Measurements from ENCODE around the gene GUCA1C.

The GUCA1C gene, protein sequence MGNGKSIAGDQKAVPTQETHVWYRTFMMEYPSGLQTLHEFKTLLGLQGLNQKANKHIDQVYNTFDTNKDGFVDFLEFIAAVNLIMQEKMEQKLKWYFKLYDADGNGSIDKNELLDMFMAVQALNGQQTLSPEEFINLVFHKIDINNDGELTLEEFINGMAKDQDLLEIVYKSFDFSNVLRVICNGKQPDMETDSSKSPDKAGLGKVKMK

DNA sequence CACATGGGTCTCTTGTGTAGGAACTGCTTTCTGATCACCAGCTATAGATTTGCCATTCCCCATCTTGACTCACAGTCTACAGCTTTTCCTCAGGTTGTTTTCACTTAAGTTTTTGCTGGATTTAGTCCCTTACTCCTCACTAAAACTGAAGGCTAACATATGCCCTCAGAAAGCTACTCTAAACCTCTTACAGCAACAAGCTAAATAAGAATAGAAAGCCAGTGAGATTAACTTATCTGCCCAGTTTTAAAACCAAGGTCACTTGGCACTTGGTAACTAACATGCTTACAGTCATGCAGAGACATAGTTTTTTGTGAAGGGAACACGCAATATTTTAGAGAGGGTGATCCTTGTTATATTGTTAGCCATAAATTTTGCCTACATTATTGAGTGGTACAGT is at the start of gene GUCA1C:
Gene GUCA1C, minus strand, starts transcription at position 180 of the 400 bp plus-strand sequence. Its CDS starts 117 bp downstream, at position 63.
- Histone ChIP-seq H3K4me1 (ENCODE audit: control insufficient read depth in 5 of 5, insufficient read depth in 5 of 5, low read length in 5 of 5) (no peaks in the 10 kb centered on the region), H3K36me3 (ENCODE audit: control insufficient read depth in 5 of 5, insufficient read depth in 5 of 5, low read length in 5 of 5) (no peaks in the 10 kb centered on the region), H3K9me3 (ENCODE audit: control insufficient read depth in 5 of 5, low read length in 5 of 5) (no peaks in the 10 kb centered on the region), H3K4me3 (ENCODE audit: low read depth in 1 of 5, low read length in 5 of 5) (no peak within 1 kb of the TSS), H3K9ac (ENCODE audit: low read length in 5 of 5) (no peak within 1 kb of the TSS), H3K27ac (ENCODE audit: low read depth, low read length) (no peak within 1 kb of the TSS), H3K27me3 (ENCODE audit: control insufficient read depth in 5 of 5, insufficient read depth in 4 of 5, low read length in 5 of 5) (no peaks in the 10 kb centered on the region)

DNA sequence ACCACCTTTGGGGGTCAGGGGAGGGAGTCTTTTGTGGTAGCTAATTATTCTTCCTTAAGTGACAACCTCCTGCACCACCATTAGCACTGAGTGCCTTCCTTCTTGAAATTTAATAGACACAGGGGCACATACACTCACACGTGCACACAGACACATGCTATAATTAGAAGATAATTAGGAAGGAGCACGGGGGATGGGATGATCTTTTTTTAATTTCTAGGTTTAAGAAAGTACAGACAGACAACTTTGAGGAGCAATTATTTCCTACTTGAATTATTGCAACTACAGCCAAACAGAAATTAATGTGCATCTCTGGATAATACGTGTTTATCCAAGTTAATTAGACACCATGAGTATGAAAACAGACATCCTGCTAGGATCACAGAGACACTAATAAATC is 44.8 kb upstream of the GUCA1C start:
- Histone ChIP-seq H3K9ac (ENCODE audit: low read length in 5 of 5) (no peak overlapping the region), H3K4me1 (ENCODE audit: control insufficient read depth in 5 of 5, insufficient read depth in 5 of 5, low read length in 5 of 5) (no peaks in the 10 kb centered on the region), H3K4me3 (ENCODE audit: low read depth in 1 of 5, low read length in 5 of 5) (no peak overlapping the region), H3K36me3 (ENCODE audit: control insufficient read depth in 5 of 5, insufficient read depth in 5 of 5, low read length in 5 of 5) (no peaks in the 10 kb centered on the region), H3K27me3 (ENCODE audit: control insufficient read depth in 5 of 5, insufficient read depth in 4 of 5, low read length in 5 of 5) (no peaks in the 10 kb centered on the region), H3K9me3 (ENCODE audit: control insufficient read depth in 5 of 5, low read length in 5 of 5) (no peaks in the 10 kb centered on the region), H3K27ac (ENCODE audit: low read depth, low read length) (no peak overlapping the region)

DNA sequence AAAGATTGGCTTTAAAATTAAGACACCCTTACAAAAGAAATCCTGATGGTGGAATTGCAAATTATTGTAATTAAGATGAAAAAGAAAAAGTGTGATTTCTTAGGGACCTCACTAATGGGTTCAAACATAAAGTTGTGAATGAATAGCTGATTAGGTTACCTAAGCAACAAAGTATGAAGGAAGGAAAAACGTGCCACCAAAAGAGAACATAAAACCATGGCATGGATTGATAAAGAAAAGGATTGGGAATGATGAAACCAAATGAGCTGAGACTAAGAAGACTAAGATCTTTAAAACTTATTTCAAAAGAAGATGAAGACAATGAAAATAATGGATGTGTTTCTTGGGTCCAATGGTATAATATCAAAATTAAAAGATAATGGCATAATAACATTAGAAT is 32.2 kb upstream of the GUCA1C start:
- Histone ChIP-seq H3K9ac (ENCODE audit: low read length in 5 of 5) (no peak overlapping the region), H3K4me3 (ENCODE audit: low read depth in 1 of 5, low read length in 5 of 5) (no peak overlapping the region), H3K36me3 (ENCODE audit: control insufficient read depth in 5 of 5, insufficient read depth in 5 of 5, low read length in 5 of 5) (no peaks in the 10 kb centered on the region), H3K27ac (ENCODE audit: low read depth, low read length) (no peak overlapping the region), H3K9me3 (ENCODE audit: control insufficient read depth in 5 of 5, low read length in 5 of 5) (no peaks in the 10 kb centered on the region), H3K4me1 (ENCODE audit: control insufficient read depth in 5 of 5, insufficient read depth in 5 of 5, low read length in 5 of 5) (no peaks in the 10 kb centered on the region), H3K27me3 (ENCODE audit: control insufficient read depth in 5 of 5, insufficient read depth in 4 of 5, low read length in 5 of 5) (no peaks in the 10 kb centered on the region)

DNA sequence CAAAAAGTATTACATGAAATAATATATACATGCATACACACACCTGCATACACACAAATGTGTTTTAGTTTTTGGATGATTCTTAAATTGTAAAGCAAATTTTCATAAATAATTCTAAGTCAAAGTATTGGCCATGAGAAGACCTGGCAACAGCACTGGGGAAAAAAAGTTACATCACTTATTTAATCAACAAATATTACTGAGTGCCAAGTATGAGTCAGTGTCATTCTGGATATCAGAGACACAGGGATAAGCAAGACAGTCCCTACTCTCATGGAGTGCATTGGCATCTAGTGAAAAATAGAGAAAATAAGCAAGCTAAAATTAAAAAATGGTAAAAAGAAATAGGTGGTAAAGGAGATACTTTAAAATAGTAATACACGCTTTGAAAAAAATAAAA is 29.4 kb upstream of the GUCA1C start:
- H3K27ac ChIP-seq (ENCODE audit: low read depth, low read length): no peak overlapping the region
- no peak overlapping the region for H3K9ac ChIP-seq (ENCODE audit: low read length in 5 of 5)
- no peaks in the 10 kb centered on the region for H3K27me3 ChIP-seq (ENCODE audit: control insufficient read depth in 5 of 5, insufficient read depth in 4 of 5, low read length in 5 of 5)
- no peak overlapping the region for H3K4me3 ChIP-seq (ENCODE audit: low read depth in 1 of 5, low read length in 5 of 5)
- peaks cover 0 to 3% (median 0%) of the 10 kb centered on the region in 5 donors for H3K4me1 ChIP-seq (ENCODE audit: control insufficient read depth in 5 of 5, insufficient read depth in 5 of 5, low read length in 5 of 5)
- no peaks in the 10 kb centered on the region for H3K9me3 ChIP-seq (ENCODE audit: control insufficient read depth in 5 of 5, low read length in 5 of 5)
- H3K36me3 ChIP-seq (ENCODE audit: control insufficient read depth in 5 of 5, insufficient read depth in 5 of 5, low read length in 5 of 5): no peaks in the 10 kb centered on the region

DNA sequence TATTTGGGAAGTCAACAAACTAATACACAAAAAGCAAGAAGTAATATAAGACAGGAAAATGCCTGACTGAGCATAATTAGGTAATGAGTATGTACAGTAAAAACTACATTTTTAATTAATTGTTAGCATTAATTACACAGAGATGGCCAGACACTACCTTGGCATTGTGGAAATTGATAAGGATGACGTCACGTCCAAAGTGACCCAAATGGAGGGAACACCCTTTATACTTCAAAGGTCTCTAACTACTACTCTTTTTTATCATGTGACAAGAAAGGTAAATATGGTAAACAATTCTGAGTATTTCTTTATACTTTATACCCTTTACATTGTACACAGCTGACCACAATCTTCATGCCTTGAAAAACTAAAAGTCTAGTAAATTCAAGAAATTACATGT is 22.4 kb upstream of the GUCA1C start:
- no peak overlapping the region for H3K27ac ChIP-seq (ENCODE audit: low read depth, low read length)
- no peaks in the 10 kb centered on the region for H3K27me3 ChIP-seq (ENCODE audit: control insufficient read depth in 5 of 5, insufficient read depth in 4 of 5, low read length in 5 of 5)
- H3K4me3 ChIP-seq (ENCODE audit: low read depth in 1 of 5, low read length in 5 of 5): no peak overlapping the region
- no peaks in the 10 kb centered on the region for H3K9me3 ChIP-seq (ENCODE audit: control insufficient read depth in 5 of 5, low read length in 5 of 5)
- H3K36me3 ChIP-seq (ENCODE audit: control insufficient read depth in 5 of 5, insufficient read depth in 5 of 5, low read length in 5 of 5): no peaks in the 10 kb centered on the region
- H3K4me1 ChIP-seq (ENCODE audit: control insufficient read depth in 5 of 5, insufficient read depth in 5 of 5, low read length in 5 of 5): peaks cover 0 to 4% (median 0%) of the 10 kb centered on the region in 5 donors
- H3K9ac ChIP-seq (ENCODE audit: low read length in 5 of 5): no peak overlapping the region

DNA sequence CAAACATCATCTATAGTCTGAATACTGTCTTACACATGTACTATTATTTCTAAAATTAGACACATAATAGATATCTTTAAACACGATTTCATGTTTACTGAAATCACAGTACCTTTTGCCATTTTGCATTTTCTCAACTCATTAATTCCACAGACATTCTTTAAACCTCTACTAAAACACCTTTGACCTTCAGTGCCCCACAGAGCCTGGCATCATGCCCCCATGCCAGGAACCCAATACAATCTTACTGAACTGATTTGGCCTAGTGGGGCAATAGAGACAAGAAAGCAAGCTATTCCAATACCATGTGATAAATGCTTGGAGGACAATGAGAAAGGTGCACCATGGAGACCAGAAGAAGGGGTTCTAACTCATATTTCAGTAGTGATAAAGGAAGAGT is 19.3 kb upstream of the GUCA1C start:
- Histone ChIP-seq H3K9ac (ENCODE audit: low read length in 5 of 5) (no peak overlapping the region), H3K27me3 (ENCODE audit: control insufficient read depth in 5 of 5, insufficient read depth in 4 of 5, low read length in 5 of 5) (no peaks in the 10 kb centered on the region), H3K4me3 (ENCODE audit: low read depth in 1 of 5, low read length in 5 of 5) (no peak overlapping the region), H3K9me3 (ENCODE audit: control insufficient read depth in 5 of 5, low read length in 5 of 5) (no peaks in the 10 kb centered on the region), H3K4me1 (ENCODE audit: control insufficient read depth in 5 of 5, insufficient read depth in 5 of 5, low read length in 5 of 5) (peaks cover 0 to under 1% (median 0%) of the 10 kb centered on the region in 5 donors), H3K36me3 (ENCODE audit: control insufficient read depth in 5 of 5, insufficient read depth in 5 of 5, low read length in 5 of 5) (no peaks in the 10 kb centered on the region), H3K27ac (ENCODE audit: low read depth, low read length) (no peak overlapping the region)

DNA sequence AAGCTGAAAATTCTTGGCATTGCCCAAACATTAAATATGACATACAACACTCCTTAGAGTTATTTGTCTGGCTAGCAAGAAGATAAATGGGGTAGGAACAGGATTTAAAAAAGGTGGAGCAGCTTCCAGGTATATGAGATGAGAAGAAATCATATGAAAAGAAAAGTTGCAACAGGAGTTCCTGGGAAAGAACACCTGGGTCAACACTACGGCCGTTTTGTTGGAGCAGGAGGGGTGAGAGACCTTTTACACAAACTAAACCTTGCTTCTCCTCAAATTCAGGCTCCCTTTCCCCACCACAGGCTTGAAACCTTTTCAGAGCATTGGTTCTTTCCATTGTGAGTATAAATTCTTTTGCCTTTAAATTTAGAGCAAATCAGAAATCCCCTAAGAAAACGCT is 18.8 kb upstream of the GUCA1C start:
- no peak overlapping the region for H3K27ac ChIP-seq (ENCODE audit: low read depth, low read length)
- no peak overlapping the region for H3K9ac ChIP-seq (ENCODE audit: low read length in 5 of 5)
- no peaks in the 10 kb centered on the region for H3K36me3 ChIP-seq (ENCODE audit: control insufficient read depth in 5 of 5, insufficient read depth in 5 of 5, low read length in 5 of 5)
- no peak overlapping the region for H3K4me3 ChIP-seq (ENCODE audit: low read depth in 1 of 5, low read length in 5 of 5)
- no peaks in the 10 kb centered on the region for H3K4me1 ChIP-seq (ENCODE audit: control insufficient read depth in 5 of 5, insufficient read depth in 5 of 5, low read length in 5 of 5)
- H3K27me3 ChIP-seq (ENCODE audit: control insufficient read depth in 5 of 5, insufficient read depth in 4 of 5, low read length in 5 of 5): no peaks in the 10 kb centered on the region
- H3K9me3 ChIP-seq (ENCODE audit: control insufficient read depth in 5 of 5, low read length in 5 of 5): no peaks in the 10 kb centered on the region

DNA sequence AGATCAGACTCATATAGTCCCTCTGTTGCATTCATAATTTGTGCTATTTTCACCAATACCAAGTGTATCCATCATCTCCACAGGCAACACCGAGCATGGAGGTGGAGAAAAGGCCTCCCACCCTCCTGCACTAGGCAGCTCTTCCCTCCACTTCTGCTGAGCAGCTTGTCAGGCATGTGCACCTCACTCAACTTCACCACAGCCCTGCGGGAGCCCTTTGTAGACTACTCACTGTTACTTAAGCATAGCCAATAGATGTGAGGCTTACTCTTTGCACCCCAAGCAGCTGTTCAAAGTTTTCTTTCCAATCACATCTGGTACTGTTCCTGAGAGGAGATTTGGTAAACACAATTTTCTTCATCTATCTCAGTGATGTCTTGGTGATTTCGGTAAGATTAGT is 16.9 kb upstream of the GUCA1C start:
- no peak overlapping the region for H3K4me3 ChIP-seq (ENCODE audit: low read depth in 1 of 5, low read length in 5 of 5)
- H3K36me3 ChIP-seq (ENCODE audit: control insufficient read depth in 5 of 5, insufficient read depth in 5 of 5, low read length in 5 of 5): no peaks in the 10 kb centered on the region
- no peak overlapping the region for H3K27ac ChIP-seq (ENCODE audit: low read depth, low read length)
- no peaks in the 10 kb centered on the region for H3K9me3 ChIP-seq (ENCODE audit: control insufficient read depth in 5 of 5, low read length in 5 of 5)
- H3K9ac ChIP-seq (ENCODE audit: low read length in 5 of 5): no peak overlapping the region
- no peaks in the 10 kb centered on the region for H3K27me3 ChIP-seq (ENCODE audit: control insufficient read depth in 5 of 5, insufficient read depth in 4 of 5, low read length in 5 of 5)
- no peaks in the 10 kb centered on the region for H3K4me1 ChIP-seq (ENCODE audit: control insufficient read depth in 5 of 5, insufficient read depth in 5 of 5, low read length in 5 of 5)

DNA sequence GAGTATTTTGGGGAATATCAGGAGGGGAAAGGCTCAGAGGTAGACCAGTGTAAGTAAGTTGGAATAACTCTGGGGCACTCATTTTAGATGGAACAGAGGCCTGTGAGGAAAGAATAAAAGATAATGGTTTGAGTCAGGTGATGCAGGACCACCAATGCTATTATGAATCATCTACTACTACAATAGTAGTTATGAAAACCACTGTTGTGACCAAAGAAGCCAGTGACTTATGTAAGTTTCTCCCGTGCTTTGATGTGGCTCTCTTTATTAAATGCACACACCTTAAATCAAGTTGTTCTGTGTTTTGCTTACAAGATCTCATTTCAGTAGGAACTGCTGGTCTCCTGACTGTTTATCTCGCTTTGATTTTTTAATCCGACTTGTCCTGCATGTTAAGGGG is 13.1 kb upstream of the GUCA1C start:
- H3K27ac ChIP-seq (ENCODE audit: low read depth, low read length): no peak overlapping the region
- H3K4me3 ChIP-seq (ENCODE audit: low read depth in 1 of 5, low read length in 5 of 5): no peak overlapping the region
- H3K4me1 ChIP-seq (ENCODE audit: control insufficient read depth in 5 of 5, insufficient read depth in 5 of 5, low read length in 5 of 5): no peaks in the 10 kb centered on the region
- H3K36me3 ChIP-seq (ENCODE audit: control insufficient read depth in 5 of 5, insufficient read depth in 5 of 5, low read length in 5 of 5): no peaks in the 10 kb centered on the region
- no peak overlapping the region for H3K9ac ChIP-seq (ENCODE audit: low read length in 5 of 5)
- no peaks in the 10 kb centered on the region for H3K27me3 ChIP-seq (ENCODE audit: control insufficient read depth in 5 of 5, insufficient read depth in 4 of 5, low read length in 5 of 5)
- no peaks in the 10 kb centered on the region for H3K9me3 ChIP-seq (ENCODE audit: control insufficient read depth in 5 of 5, low read length in 5 of 5)

DNA sequence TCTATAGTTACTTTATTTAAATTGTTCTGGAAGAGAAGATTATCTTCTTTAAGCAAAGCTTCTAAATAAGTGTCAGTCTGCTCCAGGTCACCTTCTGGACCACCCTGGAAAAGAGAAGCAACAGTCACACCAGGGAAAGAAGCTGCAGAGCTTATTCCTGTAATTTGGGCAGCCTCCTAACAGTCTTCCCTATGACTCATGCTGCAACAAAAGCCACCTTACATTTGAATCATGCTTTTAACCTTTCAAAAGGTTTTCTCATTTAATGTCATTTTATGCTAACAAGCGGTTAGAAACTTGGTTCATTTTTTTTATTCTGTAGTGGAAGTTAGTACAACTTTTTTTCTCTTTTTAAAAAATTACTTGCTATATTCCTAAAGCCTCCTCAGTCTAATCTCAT is 5.3 kb upstream of the GUCA1C start:
- no peak overlapping the region for H3K27ac ChIP-seq (ENCODE audit: low read depth, low read length)
- H3K9me3 ChIP-seq (ENCODE audit: control insufficient read depth in 5 of 5, low read length in 5 of 5): no peaks in the 10 kb centered on the region
- H3K9ac ChIP-seq (ENCODE audit: low read length in 5 of 5): no peak overlapping the region
- no peaks in the 10 kb centered on the region for H3K27me3 ChIP-seq (ENCODE audit: control insufficient read depth in 5 of 5, insufficient read depth in 4 of 5, low read length in 5 of 5)
- H3K4me1 ChIP-seq (ENCODE audit: control insufficient read depth in 5 of 5, insufficient read depth in 5 of 5, low read length in 5 of 5): no peaks in the 10 kb centered on the region
- no peak overlapping the region for H3K4me3 ChIP-seq (ENCODE audit: low read depth in 1 of 5, low read length in 5 of 5)
- H3K36me3 ChIP-seq (ENCODE audit: control insufficient read depth in 5 of 5, insufficient read depth in 5 of 5, low read length in 5 of 5): no peaks in the 10 kb centered on the region

DNA sequence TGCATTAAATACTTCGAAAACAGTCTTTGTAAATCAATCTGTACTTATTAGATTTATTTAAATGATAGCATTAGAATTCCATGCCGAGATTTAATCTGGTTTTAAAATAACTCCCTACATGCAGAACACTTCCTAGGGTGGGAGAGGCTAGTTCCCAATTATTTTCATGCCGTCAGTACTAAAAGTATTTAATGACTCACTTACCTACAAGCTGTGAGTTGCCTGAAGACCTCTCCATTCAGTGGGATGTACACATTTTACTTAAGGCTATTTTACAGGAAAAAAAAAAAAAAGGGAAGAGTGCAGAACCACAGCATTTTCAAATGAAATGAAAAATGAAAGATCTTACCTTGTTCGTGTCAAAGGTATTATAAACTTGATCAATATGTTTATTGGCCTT is 469 bp downstream of the GUCA1C start:
- Histone ChIP-seq H3K36me3 (ENCODE audit: control insufficient read depth in 5 of 5, insufficient read depth in 5 of 5, low read length in 5 of 5) (no peaks in the 10 kb centered on the region), H3K4me1 (ENCODE audit: control insufficient read depth in 5 of 5, insufficient read depth in 5 of 5, low read length in 5 of 5) (no peaks in the 10 kb centered on the region), H3K27ac (ENCODE audit: low read depth, low read length) (no peak overlapping the region), H3K27me3 (ENCODE audit: control insufficient read depth in 5 of 5, insufficient read depth in 4 of 5, low read length in 5 of 5) (no peaks in the 10 kb centered on the region), H3K4me3 (ENCODE audit: low read depth in 1 of 5, low read length in 5 of 5) (no peak overlapping the region), H3K9me3 (ENCODE audit: control insufficient read depth in 5 of 5, low read length in 5 of 5) (no peaks in the 10 kb centered on the region), H3K9ac (ENCODE audit: low read length in 5 of 5) (no peak overlapping the region)
